ENCODE measurements around the gene TMOD4.

Gene TMOD4

DNA sequence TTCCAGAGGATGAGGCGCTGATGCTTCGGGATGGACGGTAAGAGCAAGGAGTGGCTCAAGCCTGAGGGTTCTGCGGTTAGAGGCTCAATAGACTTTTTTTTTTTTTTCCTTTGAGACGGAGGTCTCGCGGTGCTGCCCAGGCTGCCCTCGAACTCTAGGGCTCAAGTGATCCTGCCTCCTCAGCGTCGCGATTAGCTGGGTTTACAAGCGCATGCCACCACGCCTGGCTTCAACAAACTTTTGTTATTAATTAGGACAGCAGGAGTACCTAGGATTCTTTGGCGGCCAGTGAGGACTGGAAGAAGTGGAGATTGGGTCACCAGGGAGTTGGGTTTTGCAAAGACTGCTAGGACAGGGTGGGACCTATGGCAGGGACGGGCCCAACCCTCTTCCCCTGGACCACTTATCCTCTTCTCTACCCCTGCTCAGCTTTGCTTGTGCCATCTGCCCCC is 9.2 kb downstream of the TMOD4 start:
- Histone ChIP-seq H3K9ac (ENCODE audit: low read length) (peak overlapping the region; percentile 95), H3K4me1 (ENCODE audit: control insufficient read depth, insufficient read depth, low read length) (peaks cover 8% of the 10 kb centered on the region), H3K27me3 (ENCODE audit: control insufficient read depth, insufficient read depth, low read length) (no peaks in the 10 kb centered on the region), H3K36me3 (ENCODE audit: control insufficient read depth, insufficient read depth, low read length) (peaks cover 16% of the 10 kb centered on the region), H3K27ac (ENCODE audit: low read depth, low read length) (peak overlapping the region; percentile 67), H3K4me3 (ENCODE audit: low read length) (peak overlapping the region; percentile 97)

DNA sequence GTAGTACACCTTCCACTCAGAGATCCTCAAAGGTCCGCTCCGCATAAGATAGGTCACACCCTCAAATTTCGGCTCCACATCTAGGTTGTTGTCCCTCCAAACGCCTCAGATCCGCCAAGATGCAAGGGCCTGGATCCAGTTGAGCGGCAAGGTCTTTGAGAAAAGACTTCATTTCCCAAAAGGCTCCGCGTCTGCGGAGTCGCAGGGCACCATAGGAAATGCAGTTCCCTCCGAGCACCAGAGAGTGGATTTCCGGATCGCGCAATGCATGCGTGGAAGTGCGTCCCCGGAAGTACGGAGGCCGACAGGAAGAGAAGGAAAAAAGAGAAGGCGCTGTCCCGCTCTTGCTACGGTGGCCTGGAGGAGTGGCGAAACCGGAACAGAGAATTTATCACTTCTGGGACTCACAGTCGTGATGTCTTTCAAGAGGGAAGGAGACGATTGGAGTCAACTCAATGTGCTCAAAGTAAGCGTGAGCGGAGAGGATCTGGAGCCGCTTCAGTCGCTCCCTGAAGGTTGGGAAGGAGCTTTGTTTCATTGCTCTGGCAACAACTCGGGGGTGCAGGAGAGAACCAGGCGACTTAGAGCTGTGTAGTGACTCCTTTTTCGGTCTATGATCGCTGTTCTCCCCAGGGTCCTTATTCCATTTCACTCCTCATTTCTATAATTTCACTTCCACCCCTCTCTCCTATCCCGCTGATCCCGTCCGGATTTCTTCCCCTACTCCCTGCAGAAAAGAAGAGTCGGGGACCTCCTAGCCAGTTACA is 9.9 kb downstream of the TMOD4 start, which contains the start of the genes LYSMD1 and SCNM1:
TSS of gene LYSMD1 (minus strand) at position 165 of the 767 bp plus-strand sequence. CDS start 644 bp downstream, outside the sequence.
TSS of gene SCNM1 (plus strand) at position 407 of the 767 bp plus-strand sequence. CDS start at position 416, 9 bp downstream.
- peaks cover 14% of the 10 kb centered on the region for H3K36me3 ChIP-seq (ENCODE audit: control insufficient read depth, insufficient read depth, low read length)
- no peaks in the 10 kb centered on the region for H3K27me3 ChIP-seq (ENCODE audit: control insufficient read depth, insufficient read depth, low read length)
- peak within 1 kb of the TSS; percentile 97 for H3K4me3 ChIP-seq (ENCODE audit: low read length)
- peaks cover 8% of the 10 kb centered on the region for H3K4me1 ChIP-seq (ENCODE audit: control insufficient read depth, insufficient read depth, low read length)
- peak within 1 kb of the TSS; percentile 95 for H3K9ac ChIP-seq (ENCODE audit: low read length)
- H3K27ac ChIP-seq (ENCODE audit: low read depth, low read length): peak within 1 kb of the TSS; percentile 95

DNA sequence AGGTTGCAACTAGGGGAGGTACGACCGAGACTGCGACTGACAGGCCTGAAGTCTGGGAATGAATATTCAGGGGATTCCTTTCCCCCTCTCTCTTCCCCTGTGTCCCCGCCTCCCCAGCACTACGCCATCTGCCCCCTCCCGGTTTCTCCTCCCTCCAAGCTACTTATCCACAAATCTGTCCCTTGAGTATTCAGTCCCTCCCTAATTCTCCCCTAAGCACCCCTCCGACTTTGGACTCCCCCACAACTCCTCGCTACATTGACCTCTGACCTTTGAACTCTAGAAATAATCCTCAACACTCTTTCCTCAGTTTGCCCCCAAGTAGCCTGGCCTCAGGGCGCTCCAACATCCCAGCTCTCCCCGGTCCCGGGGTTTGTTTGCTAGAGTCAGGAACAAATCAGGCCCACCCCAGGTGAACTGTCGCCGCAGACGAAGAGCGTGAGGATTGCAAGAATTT is 10.5 kb downstream of the TMOD4 start:
- Histone ChIP-seq H3K36me3 (ENCODE audit: control insufficient read depth, insufficient read depth, low read length) (peaks cover 13% of the 10 kb centered on the region), H3K4me1 (ENCODE audit: control insufficient read depth, insufficient read depth, low read length) (peaks cover 8% of the 10 kb centered on the region), H3K27me3 (ENCODE audit: control insufficient read depth, insufficient read depth, low read length) (no peaks in the 10 kb centered on the region), H3K27ac (ENCODE audit: low read depth, low read length) (peak overlapping the region; percentile 95), H3K9ac (ENCODE audit: low read length) (peak overlapping the region; percentile 63), H3K4me3 (ENCODE audit: low read length) (peak overlapping the region; percentile 97)

DNA sequence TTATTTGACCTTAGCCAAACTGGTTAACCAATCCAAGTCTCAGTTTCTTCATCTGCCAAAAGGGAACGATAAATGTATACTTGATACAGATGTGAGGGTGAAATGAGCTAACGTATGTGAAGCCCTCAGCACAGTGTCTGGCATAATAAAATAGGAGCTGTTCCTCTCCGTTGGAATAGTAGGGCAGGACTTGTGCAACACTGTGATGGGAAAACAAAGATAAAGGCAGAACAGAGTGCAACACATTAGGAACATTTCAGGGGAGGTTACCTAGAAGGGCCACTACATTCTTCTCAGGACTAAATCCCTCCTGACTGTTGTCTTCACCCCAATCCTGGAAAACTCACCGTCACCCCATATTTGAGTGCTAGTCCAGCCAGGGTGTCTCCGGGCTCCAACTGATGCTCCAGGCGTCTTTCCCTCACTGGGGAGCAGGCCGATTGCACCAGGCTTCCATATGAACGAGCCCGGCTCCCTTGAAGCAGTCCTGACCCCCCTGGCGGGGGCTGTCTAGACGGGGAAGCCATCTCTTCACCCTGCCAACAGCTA is 11.0 kb downstream of the TMOD4 start:
- Histone ChIP-seq H3K4me1 (ENCODE audit: control insufficient read depth, insufficient read depth, low read length) (peaks cover 8% of the 10 kb centered on the region), H3K27me3 (ENCODE audit: control insufficient read depth, insufficient read depth, low read length) (no peaks in the 10 kb centered on the region), H3K36me3 (ENCODE audit: control insufficient read depth, insufficient read depth, low read length) (peaks cover 13% of the 10 kb centered on the region), H3K9ac (ENCODE audit: low read length) (peak overlapping the region; percentile 63), H3K4me3 (ENCODE audit: low read length) (peak overlapping the region; percentile 97), H3K27ac (ENCODE audit: low read depth, low read length) (peak overlapping the region; percentile 95)

DNA sequence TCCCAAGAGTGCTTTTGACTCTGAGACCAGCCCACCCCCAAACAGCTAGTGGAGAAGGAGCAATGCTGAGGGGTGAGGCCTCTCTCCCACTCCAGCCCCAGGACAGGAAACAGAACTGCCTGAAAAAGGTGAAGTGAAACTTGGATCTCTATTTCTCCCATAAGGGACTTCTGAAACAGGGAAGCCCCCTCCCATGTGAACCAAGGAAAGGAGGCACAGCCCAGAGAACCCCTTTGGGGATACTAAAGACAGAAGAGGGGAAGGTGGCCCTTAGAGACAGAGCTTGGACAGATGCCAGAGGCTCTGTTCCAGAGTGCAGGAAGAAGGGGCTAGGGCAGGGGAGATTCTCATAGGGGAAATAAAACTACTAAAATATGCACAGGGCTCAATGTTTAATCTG is 16.4 kb downstream of the TMOD4 start:
- peaks cover 2% of the 10 kb centered on the region for H3K4me1 ChIP-seq (ENCODE audit: control insufficient read depth, insufficient read depth, low read length)
- H3K9ac ChIP-seq (ENCODE audit: low read length): no peak overlapping the region
- H3K27me3 ChIP-seq (ENCODE audit: control insufficient read depth, insufficient read depth, low read length): no peaks in the 10 kb centered on the region
- H3K36me3 ChIP-seq (ENCODE audit: control insufficient read depth, insufficient read depth, low read length): peaks cover 27% of the 10 kb centered on the region
- no peak overlapping the region for H3K27ac ChIP-seq (ENCODE audit: low read depth, low read length)
- no peak overlapping the region for H3K4me3 ChIP-seq (ENCODE audit: low read length)

DNA sequence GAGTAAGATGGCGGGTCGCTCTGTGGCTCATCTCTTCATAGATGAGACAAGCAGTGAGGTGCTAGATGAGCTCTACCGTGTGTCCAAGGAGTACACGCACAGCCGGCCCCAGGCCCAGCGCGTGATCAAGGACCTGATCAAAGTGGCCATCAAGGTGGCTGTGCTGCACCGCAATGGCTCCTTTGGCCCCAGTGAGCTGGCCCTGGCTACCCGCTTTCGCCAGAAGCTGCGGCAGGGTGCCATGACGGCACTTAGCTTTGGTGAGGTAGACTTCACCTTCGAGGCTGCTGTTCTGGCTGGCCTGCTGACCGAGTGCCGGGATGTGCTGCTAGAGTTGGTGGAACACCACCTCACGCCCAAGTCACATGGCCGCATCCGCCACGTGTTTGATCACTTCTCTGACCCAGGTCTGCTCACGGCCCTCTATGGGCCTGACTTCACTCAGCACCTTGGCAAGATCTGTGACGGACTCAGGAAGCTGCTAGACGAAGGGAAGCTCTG is 17.0 kb downstream of the TMOD4 start:
- Histone ChIP-seq H3K4me1 (ENCODE audit: control insufficient read depth, insufficient read depth, low read length) (no peaks in the 10 kb centered on the region), H3K4me3 (ENCODE audit: low read length) (no peak overlapping the region), H3K36me3 (ENCODE audit: control insufficient read depth, insufficient read depth, low read length) (peaks cover 27% of the 10 kb centered on the region), H3K9ac (ENCODE audit: low read length) (no peak overlapping the region), H3K27ac (ENCODE audit: low read depth, low read length) (no peak overlapping the region), H3K27me3 (ENCODE audit: control insufficient read depth, insufficient read depth, low read length) (no peaks in the 10 kb centered on the region)

DNA sequence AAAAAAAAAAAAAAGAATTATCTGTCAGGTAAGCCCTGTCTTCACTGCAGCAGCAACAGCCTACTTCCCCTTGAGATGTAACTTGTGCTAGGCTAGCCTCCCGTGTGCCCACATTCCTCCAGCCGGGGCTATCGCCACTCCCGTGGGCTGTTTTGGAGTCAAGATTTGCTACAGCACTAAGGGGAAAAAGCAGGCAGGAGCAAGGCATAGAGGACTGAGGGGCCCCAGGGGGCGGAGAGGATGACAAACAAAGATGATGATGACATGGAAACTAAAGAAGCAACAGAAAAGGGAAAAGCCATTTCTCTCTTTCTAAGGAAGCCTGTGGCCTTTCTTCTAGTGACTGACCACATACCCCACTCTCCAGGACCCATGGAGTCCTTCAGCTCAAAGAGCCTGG is 17.5 kb downstream of the TMOD4 start:
- Histone ChIP-seq H3K27ac (ENCODE audit: low read depth, low read length) (no peak overlapping the region), H3K36me3 (ENCODE audit: control insufficient read depth, insufficient read depth, low read length) (peaks cover 27% of the 10 kb centered on the region), H3K4me1 (ENCODE audit: control insufficient read depth, insufficient read depth, low read length) (no peaks in the 10 kb centered on the region), H3K4me3 (ENCODE audit: low read length) (no peak overlapping the region), H3K9ac (ENCODE audit: low read length) (no peak overlapping the region), H3K27me3 (ENCODE audit: control insufficient read depth, insufficient read depth, low read length) (no peaks in the 10 kb centered on the region)

DNA sequence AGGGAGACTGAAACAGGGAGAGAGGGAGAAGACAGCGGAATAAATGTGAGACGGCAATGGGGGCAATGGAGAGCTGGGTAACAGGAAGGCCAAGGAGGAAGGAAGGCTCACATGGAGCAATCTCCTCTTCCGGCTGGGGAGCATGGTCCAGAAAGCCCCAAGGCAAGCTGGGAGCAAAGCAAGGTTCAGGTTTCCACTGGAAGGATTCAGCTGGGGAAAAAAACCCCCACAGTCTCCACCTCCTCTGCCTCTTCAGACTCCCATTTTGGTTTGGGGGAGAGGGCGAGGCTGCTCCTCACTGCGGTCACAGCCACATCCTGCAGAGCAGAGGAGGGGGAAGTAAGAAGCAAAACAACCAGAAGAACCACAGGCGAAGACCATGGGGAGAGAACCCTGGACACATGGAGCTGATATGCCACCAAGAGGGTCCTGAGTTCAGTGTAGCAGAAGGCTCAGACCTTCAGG is 18.7 kb downstream of the TMOD4 start:
- Histone ChIP-seq H3K36me3 (ENCODE audit: control insufficient read depth, insufficient read depth, low read length) (peaks cover 27% of the 10 kb centered on the region), H3K9ac (ENCODE audit: low read length) (peak overlapping the region; percentile 12), H3K4me3 (ENCODE audit: low read length) (peak overlapping the region; percentile 51), H3K27me3 (ENCODE audit: control insufficient read depth, insufficient read depth, low read length) (no peaks in the 10 kb centered on the region), H3K27ac (ENCODE audit: low read depth, low read length) (no peak overlapping the region), H3K4me1 (ENCODE audit: control insufficient read depth, insufficient read depth, low read length) (no peaks in the 10 kb centered on the region)

DNA sequence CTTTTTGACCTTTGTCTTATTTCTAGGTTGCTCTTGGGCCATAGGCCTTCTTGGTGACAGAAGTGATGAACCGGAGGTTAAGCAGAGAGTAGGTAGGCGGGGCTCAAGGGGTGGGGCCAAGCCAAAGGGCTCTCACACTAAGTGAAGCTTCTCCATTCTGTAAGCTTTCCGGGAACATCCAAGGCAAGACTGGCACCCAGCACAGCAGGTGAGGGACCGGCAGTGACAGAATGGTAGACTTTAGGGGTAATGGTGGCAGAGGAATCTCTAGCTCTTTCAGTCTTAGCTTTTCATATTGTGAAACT is 19.3 kb downstream of the TMOD4 start, which contains the start of gene TNFAIP8L2:
TSS of gene TNFAIP8L2 (plus strand) at position 135 of the 305 bp plus-strand sequence. CDS start 2,049 bp downstream, outside the sequence.
- Histone ChIP-seq H3K36me3 (ENCODE audit: control insufficient read depth, insufficient read depth, low read length) (peaks cover 22% of the 10 kb centered on the region), H3K9ac (ENCODE audit: low read length) (peak within 1 kb of the TSS; percentile 12), H3K4me3 (ENCODE audit: low read length) (peak within 1 kb of the TSS; percentile 51), H3K4me1 (ENCODE audit: control insufficient read depth, insufficient read depth, low read length) (no peaks in the 10 kb centered on the region), H3K27me3 (ENCODE audit: control insufficient read depth, insufficient read depth, low read length) (no peaks in the 10 kb centered on the region), H3K27ac (ENCODE audit: low read depth, low read length) (no peak within 1 kb of the TSS)

DNA sequence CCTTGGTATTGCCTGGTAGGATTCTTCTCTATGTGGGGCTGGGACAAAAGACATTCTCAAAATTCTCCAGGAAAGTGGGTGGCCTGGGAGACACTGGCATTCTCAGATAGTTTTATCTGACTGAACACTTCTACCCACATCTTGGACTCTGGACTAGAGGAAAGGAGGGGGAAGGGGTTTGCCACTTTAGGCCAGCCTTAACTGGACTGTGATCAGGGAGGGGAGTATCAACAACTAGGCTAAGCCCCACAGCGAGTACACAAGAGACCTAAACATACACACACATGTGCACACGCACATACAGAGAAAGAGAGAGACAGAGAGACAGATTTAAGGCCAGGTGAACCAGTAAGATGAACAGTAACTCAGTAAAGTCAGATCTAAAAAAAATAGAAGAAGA is 28.1 kb downstream of the TMOD4 start:
- H3K27ac ChIP-seq (ENCODE audit: low read depth, low read length): peak overlapping the region; percentile 73
- no peak overlapping the region for H3K4me3 ChIP-seq (ENCODE audit: low read length)
- no peaks in the 10 kb centered on the region for H3K27me3 ChIP-seq (ENCODE audit: control insufficient read depth, insufficient read depth, low read length)
- H3K36me3 ChIP-seq (ENCODE audit: control insufficient read depth, insufficient read depth, low read length): no peaks in the 10 kb centered on the region
- H3K4me1 ChIP-seq (ENCODE audit: control insufficient read depth, insufficient read depth, low read length): peaks cover 4% of the 10 kb centered on the region
- H3K9ac ChIP-seq (ENCODE audit: low read length): no peak overlapping the region

DNA sequence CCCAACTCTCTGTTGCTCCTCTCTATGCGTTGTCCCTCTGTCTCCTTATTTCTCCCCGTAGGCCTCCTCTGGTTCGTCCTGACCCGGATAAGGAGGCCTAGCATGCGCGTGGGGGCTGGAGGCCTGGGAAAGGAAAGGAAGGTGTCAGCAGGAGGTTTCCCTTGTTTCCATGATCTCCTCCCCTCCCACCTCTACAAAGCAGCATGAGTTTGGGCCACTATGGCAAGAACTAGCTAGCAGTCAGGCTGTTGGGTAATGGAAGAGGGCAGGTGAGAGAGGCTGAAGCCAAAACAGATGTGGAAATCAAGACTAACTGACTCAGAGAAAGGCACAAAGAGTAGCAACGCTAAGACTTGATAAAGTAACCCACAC is 28.7 kb downstream of the TMOD4 start:
- peak overlapping the region; percentile 67 for H3K9ac ChIP-seq (ENCODE audit: low read length)
- peaks cover 4% of the 10 kb centered on the region for H3K4me1 ChIP-seq (ENCODE audit: control insufficient read depth, insufficient read depth, low read length)
- peak overlapping the region; percentile 80 for H3K4me3 ChIP-seq (ENCODE audit: low read length)

DNA sequence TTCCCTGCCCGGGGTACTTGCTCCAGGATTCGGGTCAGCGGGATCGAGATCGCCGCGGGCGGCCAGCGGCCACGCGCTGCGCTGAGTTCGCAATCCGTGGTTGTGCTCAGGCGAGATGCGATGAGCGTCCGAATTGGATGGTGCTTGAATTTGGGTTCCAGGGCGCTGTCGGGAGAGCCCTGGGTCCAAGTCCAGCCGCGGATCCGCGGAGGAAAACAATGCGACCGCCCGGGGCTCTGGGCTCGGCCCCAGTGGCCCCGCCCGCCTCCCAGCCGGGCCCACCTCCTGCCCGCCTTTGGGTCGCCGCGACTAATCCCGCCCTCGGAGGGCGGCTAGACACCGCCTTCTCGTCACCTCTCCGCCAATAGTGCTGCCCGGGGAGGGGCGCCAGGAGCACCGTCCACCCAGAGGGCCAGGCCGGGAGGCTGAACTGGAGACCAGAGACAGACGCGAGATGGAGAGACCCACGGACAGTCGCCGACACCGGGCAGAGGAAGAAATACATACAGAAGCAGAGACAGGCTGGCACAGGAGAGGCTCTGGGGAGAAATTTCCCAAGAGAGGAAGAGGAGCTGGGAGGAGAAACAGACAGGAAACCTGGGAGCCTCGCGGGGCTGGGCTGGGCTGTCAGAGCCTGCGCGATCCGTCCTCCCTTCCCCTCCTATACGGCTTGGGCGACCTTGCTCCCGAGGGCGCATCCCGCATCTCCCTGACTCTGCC is 29.2 kb downstream of the TMOD4 start, which contains the start of gene SEMA6C:
TSS of gene SEMA6C (minus strand) at position 220 of the 720 bp plus-strand sequence. CDS start 4,010 bp downstream, outside the sequence.
- Histone ChIP-seq H3K4me3 (ENCODE audit: low read length) (peak within 1 kb of the TSS; percentile 80), H3K27me3 (ENCODE audit: control insufficient read depth, insufficient read depth, low read length) (no peaks in the 10 kb centered on the region), H3K9ac (ENCODE audit: low read length) (peak within 1 kb of the TSS; percentile 72), H3K27ac (ENCODE audit: low read depth, low read length) (peak within 1 kb of the TSS; percentile 73), H3K36me3 (ENCODE audit: control insufficient read depth, insufficient read depth, low read length) (no peaks in the 10 kb centered on the region), H3K4me1 (ENCODE audit: control insufficient read depth, insufficient read depth, low read length) (peaks cover 4% of the 10 kb centered on the region)

More for the DNA sequence above, 28.7 kb downstream of the TMOD4 start:
- Histone ChIP-seq H3K27me3 (ENCODE audit: control insufficient read depth, insufficient read depth, low read length) (no peaks in the 10 kb centered on the region), H3K27ac (ENCODE audit: low read depth, low read length) (peak overlapping the region; percentile 73), H3K36me3 (ENCODE audit: control insufficient read depth, insufficient read depth, low read length) (no peaks in the 10 kb centered on the region)
